IPS-11a (cell line): ENCODE data around the gene SCUBE1.

Experiments used
- H3K4me3 ChIP-seq: one replicate; pipeline ENCODE4 v1.5.1; 2013; ENCODE audit warnings: low read depth, low read length, control low read depth

Gene SCUBE1

DNA sequence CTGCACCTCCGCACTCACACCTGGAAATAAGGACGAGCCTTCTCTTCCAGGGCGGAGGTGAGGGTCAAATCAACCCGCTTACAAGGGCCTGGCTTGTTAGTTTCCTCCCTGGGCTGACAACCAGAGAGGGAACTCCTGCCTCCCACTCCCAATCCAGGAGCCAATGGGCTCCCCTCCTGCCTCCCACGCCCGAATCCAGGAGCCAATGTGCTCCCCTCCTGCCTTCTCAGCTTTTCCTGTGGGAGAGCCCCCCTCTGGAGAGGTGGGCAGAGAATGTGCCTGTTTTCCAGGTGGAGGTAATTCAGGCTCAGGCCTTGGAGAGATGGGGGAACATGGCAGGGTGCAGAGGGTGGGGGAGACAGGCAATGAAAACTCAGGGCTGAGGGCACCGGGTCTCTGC, 102.6 kb downstream of the SCUBE1 start:
- no peak overlapping the region for H3K4me3 ChIP-seq

DNA sequence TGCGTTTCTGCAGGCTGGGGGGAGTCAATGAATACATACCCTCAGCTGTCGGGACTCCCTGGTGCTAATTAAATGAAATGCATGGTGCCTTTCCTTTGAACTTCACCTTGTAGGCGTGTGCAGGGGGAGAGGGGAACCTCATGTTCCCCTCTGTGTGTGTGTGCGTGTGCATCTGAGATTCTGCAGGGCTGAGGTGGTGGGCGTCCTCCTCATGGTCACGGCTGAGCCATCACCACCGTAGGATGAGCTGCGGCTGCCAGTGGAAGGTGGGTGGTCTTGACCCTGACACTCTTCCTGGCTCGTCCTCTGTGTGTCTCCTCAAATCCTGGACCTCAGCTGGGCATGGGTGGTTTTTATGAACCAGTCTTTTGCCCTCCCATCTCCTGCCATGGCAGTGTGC, 103.2 kb downstream of the SCUBE1 start:
- no peak overlapping the region for H3K4me3 ChIP-seq

DNA sequence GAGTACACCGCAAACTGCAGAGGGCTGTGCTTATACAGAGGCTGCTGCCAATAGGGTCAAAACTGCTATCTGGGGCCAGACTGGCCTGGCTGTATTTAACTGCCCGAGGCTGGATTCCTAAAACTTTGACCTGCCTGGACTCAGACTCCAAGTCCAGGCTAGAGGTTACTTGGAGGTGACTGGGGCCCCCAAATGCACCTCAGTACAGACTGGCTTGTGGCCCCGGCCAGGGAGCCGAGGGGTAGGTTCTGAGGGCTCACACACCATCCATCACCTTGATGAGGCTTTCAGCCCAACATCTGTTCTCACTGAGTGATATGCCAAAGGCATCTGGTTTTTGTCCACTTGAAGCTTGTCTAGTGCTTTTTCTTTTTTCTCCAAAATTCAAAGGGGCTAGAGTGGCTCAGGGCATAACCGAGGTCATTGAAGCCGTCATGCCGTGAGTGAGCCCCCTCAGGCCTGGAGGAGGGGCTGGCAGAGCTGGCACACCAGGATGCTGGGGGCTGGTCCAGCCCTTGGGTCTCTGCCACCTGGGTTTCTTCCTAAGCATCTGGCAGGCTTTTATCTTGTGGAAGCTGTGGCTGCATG, 103.9 kb downstream of the SCUBE1 start:
- no peak overlapping the region for H3K4me3 ChIP-seq

DNA sequence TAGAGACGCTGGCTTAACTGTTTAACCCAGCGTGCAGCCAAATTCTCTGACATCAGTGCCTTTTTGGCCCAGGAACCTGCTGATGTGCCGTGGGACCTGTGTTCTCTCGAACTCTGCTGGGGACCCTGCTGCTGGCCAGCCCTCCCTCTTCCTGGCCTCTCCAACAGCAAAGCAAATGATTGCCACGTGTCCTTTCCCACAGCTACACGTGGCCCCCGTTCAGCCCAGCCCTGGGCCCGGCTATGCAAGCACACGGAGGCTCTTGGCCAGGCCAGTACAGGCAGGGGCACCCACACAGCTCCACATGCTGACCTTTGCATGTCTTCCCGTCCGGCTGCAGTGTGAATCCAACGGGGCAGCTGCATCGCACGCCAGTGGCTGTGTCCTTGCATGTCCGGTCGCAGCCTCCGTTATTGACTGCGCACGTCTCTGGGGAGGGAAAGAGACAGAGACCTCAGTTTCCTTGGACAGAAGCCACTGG, 104.6 kb downstream of the SCUBE1 start:
- no peak overlapping the region for H3K4me3 ChIP-seq

DNA sequence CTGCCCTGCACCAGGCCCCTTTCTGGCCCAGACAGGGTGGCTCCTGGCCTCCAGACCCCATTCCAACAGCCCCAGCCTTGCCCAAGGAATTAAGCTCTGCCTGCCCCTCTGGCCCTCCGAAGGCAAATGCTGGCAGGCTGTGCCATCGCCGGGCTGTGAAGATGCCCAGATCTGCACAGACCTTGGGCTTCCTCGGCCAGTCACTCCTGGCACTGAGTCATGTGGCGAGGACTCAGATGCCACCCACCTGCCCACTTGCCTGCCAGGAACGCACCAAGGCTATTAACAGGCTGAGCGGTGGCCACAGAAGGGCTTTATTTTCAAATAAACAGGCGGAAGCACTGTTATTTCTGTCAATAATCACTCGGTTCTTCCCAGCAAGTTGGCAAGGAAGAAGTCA, 105.9 kb downstream of the SCUBE1 start:
- H3K4me3 ChIP-seq = no peak overlapping the region

DNA sequence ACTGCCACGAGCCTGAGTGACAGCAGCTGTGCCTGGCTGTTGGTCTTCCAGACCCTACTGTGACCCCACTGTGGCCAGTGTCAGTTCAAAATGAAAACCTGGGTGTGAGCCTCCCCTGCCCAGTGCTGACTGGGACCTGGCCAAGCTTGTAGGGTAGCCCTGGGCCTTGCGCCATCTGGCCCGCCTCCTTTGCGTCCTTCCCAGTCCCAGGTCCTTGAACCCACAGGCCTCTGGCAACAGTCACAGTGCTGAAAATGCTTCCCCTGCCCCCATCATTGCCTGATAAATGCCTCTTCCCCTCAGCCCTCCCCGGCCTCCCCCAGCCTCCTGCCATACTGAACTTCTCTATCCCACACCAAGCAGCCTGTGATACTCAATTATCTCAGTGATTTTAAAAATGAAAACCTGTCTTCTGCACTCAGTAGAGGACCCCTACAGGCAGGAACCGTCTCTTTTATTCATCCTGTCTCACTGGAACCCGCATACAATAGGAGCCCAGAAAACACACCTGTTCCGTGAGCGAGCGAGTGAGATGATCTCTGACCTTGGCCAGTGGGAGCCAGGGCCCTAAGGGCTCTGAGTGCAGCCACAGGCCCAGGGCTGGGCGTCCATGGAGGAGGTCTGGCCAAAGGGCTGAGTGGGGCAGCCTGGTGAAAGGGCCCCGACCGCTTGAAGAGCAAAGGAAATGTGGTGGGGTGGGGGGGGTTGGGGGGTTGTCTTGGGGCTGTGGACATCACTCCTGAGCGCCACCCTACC, 106.6 kb downstream of the SCUBE1 start:
- no peak overlapping the region for H3K4me3 ChIP-seq

DNA sequence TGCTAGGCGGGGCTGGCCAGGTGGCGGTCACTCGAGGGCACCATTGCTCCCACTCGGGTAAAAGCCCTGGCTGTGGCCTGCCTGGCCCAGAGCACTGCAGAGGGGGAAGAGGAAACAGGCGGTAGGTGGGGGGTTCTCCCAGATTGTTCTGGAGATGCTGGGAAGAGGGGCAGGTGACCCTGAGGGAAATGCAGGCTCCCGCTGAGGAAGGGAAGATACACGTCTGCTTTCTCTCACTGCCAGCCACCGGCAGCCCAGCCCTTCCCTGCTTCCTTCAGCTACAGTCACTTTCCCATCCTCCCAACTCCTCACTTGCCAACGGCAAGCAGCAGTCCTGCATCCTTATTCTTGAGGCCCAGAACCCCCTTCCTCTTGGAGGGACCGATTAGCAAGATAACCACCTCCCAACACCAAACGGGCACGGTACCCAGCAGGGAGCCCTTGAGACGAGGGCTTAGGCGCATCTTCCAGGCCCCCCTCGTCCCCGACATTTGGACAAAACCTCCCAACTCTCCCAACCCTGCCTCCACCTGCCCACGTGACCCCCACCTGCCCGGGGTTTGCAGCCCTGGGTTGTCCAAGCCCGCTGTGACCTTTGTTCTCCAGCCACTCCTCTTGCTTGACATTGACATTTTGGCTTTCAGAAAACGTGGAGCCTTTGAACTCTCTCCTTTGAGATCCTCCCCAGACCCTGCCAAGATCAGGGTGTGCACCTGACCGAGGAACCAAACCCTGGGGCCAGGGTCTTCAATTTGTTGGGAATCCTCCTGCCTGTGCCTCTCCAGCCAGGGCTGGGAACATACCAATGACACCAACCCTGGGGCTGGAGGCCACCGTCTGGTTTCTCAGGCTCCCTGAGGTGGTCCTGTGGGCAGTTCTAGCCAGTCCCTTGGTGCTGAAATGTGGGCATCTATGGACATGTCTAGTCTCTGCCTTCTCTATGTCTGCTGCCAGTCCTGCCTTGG, 107.4 kb downstream of the SCUBE1 start:
- no peak overlapping the region for H3K4me3 ChIP-seq

DNA sequence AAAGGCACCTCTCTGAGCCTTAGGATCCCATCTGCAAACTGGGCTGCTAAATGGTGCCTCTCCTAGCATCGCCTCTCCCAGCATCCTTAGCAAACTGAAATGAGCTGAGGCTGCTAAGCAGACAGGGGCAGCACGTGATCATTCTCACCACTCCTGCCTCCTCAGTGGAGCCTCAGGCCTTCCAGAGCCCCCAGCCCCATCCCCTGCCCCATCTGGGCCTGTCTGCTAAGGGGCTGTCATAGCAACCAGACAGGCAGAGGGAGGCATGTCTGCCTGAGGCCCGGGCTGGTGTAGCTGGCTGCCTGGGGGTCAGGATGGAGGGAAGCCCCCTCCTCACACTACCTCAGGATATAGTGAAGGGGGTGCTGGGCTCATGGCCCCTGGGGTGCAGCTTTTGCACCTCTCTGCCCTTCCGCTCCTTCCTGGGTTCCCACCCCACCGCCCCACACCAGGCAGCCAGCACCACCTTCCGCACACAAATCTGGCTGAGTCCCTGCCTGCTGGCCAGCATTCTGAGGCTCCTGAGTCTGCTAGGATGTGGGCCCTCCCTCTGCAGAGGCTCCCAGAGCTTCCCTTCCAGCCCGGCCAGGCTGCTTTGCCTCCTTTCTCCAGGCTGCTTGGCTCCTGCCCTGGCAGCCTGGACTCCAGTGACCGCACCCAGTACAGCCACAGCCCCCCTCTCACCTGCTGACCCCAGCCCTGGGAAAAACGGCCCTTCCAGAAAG, 108.7 kb downstream of the SCUBE1 start:
- no peak overlapping the region for H3K4me3 ChIP-seq

DNA sequence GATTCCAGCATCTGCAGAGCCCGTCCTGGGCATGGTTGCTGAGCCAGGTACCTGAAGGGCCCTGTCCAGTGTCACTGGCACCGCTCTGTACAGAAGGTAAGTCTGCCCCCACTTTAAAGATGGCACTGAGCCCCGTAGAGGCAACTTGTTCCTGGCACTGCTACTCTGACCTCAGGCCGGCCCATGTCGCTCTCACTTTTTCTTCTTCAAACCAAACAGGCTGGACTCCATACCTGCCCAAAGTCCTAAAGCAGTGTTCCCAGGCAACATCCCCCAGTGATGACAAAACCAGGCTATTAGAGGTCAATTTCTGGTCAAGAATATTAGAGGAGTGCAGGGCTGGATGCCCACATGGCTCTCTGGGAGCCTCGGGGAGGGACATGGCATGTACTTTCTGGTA, 109.6 kb downstream of the SCUBE1 start:
- H3K4me3 ChIP-seq = no peak overlapping the region

DNA sequence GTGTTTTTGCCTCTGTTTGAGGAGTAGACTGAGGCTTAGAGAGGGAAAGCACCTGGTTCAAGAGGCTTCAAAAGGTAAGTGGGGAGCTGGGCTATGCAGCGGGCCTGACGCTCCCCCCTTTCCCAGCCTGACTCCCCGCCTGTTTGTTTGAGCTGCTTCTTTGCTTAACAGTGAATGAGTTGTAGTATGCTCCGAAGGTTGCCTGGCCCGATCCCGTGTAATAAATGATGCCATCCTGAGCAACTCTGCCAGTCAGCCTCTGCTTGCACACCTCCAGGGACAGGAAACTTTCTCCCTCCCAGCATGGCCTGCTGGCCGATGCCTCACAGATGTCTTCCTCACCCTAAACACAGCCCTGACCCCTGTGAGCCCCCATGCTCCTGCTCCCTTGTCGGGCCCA, 110.7 kb downstream of the SCUBE1 start:
- H3K4me3 ChIP-seq = no peak overlapping the region

DNA sequence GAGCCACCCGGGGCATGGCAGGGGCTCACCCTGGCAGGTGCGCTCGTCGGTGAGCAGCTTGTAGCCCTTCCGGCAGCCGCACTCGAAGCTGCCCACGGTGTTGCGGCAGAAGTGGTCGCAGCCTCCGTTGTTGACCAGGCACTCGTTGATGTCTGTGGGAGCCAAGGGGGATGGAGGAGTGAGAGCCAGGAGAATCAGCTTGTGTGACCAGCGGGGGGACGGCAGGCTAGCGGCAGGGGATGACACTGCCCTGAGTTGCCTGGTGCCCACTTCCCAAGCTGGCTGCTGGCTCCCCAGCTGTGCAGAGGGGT, 111.5 kb downstream of the SCUBE1 start:
- no peak overlapping the region for H3K4me3 ChIP-seq

DNA sequence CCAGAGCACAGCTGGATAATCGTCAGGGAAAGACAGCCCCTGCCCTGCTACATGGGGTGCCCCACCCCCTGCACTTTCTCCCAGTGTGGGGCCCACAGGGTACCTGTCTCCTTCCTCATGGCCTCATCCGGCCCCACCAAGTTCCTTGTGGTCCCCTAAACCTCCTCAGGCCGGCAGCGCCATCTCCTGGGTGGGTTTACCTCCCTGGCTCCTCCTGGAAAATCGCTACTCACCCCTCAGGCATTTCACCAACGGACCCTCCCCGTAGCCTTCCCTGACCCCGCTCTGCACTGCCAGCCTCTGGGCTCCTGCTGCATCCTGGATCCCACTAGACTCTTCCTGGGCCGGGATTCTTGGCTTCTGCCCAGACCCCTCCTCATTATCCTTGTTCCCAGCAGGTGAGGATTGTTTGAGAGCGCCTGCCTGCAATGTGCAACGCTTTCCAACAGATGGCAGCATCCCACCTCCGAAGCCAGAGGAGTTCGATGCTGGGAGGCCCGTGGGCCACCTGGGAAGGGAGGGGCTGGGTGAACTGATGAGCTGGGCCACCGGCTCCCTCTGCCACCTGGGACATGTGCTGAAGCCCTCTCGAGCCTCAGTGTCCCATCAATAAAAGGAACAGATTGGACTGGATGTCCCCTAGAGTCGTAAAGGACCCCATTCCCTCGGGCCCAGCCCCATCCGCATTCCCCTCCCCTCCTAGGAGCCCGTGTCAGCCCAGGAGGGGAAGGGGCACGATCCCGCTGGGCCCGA, 112.0 kb downstream of the SCUBE1 start:
- no peak overlapping the region for H3K4me3 ChIP-seq

DNA sequence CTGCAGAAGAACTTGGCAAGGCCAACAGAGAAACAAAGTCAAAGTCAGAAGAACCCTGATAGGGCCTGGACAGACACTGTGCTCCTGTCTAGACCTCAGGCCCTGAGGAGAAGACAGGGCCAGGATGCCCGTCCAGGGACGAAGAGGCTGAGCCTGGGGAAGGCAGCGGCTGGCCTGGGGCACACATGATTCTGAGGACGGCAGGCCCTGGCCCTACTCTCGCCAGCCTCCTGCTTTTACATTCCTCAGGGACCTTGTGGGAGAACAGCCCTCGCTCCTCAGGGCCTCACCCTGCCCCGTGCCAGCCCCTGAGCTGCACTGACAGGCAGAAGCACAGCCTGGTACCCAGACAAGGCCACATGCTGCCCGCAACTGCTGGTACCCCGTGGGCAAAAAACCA, 112.6 kb downstream of the SCUBE1 start:
- H3K4me3 ChIP-seq = no peak overlapping the region

DNA sequence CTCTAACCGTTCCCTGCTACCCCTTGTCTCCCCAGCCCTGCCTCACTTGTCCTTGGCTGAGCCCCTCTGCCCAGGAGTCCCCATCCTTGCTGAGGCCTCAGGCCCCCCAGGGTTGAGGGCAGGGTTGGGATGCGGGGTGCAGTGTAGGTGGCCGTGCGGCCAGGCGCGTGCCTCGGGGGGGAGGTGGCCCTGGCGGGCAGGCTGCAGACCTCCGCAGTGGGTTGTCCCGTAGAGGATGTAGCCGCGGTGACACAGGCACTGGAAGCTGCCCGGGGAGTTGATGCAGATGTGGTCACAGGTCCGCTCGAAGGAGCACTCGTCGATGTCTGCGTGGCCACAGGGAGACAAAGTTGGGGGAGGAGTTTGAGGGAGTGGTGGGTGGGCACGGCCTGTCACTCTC, 114.3 kb downstream of the SCUBE1 start:
- H3K4me3 ChIP-seq = no peak overlapping the region

DNA sequence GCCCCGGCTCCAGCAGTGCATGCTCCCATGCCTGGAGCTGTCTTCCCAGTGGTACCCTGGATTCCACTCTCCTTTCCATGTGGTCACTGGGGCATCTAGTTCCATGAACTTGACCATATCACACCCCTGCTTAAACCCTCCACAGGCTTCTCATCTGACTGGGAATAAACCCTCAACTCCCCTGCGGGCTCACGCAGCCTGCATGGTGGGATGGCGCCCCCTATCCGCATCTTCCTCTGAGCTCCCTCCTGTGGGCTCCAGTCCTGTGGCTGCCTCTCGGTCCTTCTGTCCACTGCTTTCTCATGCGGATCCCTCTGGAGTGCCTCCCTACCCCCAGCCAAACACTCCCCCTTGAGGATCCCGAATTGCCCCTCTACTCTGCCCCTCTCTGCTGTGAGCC, 114.8 kb downstream of the SCUBE1 start:
- no peak overlapping the region for H3K4me3 ChIP-seq

DNA sequence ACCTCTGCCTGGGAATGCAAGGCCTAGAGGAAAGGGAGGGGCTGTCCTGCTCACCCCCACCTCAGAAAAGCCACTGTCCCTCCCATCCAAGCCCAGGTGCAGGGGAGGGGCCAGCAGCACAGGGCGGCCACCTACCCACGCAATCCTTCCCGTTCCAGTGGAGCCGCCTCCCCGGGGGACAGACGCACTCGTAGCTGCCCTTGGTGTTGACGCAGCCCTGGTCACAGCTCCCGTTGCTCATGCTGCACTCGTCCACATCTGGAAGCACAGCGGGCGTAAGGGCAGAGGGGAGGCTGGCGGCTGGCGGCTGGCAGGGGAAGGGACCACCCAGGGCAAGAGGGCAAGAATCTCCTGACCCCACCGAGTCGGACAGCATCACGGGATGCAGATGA, 115.9 kb downstream of the SCUBE1 start:
- no peak overlapping the region for H3K4me3 ChIP-seq

DNA sequence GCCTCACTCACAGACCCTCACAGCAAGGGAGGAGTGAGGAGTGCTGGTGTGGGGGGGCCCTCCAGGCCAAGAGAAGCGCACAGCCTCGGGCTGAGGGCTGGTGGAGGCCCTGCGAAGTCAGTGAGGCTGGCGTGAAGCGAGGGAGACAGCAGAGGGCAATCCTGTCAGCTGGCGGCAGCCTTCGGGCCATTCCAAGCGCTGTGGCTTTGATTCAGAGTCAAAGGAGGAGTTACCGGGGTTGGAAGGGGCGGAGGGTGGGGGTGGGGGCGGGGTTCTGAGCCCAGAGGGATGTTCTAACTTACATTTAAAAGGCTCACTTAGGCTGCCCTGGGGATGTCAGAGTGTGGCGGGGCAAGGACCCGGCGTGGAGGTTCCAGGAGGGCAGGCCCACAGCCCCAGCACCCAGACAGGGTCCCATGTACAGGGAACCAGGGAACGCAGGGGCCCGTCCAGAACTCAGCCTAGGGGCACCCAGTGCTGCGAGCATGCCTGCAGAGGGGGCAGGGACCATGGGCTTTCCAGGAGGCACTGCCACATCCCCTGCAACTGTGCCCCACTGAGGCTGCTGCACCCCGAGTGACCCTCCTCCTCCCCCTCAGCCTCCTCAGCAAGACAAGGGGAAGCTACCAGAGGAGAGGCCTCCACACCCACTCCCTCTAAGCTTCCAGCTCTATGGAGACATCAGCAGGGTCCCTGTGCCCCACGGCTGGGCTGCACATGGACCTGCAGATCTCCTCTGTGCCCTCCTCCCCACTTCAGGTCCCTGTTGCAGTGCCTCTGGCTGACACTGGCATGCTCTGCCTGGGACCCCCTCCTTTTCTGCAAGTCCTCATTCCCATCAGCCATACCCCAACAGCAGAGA, 116.6 kb downstream of the SCUBE1 start:
- H3K4me3 ChIP-seq = no peak overlapping the region

DNA sequence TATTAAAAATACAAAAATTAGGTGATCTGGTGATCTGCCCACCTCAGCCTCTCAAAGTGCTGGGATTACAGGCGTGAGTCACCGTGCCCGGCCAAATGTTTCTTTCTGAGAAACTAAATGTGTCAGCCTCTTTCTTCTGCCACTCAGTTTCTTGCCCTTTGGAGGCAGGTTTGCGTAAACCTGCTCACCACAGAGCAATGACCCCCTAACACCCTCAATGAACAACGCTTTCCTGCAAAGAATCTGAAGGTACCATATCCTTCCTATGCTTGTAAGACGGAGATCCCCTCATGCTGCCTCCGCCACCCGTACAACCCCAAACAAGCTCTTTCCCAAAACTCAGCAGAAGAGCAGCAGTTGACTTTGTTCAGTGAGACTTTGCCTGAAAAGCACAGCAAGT, 117.6 kb downstream of the SCUBE1 start:
- H3K4me3 ChIP-seq = no peak overlapping the region

DNA sequence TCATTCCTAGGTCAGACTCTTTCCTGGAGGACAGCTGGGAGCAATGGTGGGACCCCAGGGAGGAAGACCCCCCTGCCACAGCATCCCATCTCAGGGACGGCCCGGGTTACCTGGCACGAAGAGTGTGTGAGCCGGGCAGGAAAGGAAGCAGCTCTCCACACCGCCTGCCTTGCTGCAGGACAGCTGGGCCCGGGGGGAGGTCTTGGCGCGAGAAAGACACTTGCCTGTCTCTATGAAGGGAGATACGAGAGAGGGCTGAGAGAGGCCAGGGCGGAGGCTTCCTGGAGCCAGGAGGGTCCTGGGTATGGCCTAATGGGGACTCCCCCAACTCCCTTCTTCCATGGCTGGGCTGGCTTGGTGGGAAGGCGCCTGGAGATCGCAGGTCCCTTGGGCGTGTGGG, 120.2 kb downstream of the SCUBE1 start:
- no peak overlapping the region for H3K4me3 ChIP-seq

DNA sequence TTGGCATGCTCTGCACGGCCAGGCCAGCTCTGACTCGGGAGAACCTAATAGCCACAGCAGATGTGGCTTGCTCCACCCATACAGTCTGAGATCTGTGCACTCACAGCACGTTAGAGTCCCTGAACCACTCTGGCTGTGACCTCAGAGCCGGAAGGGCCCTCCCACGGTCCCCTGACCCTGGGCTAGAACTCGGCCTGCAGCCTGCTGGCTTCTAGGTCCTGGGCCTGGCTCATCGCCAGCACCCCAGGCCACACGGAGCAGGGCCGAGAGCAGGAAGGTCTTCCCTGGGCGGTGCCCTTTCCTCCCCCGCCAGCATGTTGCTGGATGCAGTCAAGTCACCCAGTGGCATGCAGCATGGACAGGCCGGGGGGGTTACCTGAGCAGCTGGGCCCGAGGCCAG, 120.9 kb downstream of the SCUBE1 start:
- no peak overlapping the region for H3K4me3 ChIP-seq
